HG03378 (cell line): ENCODE data around the gene CRB1.

Source experiments
- ATAC-seq: cut with Tn5 transposase; IDR thresholded peaks from one replicate; pipeline ENCODE4 v1.9.1; 2021; ENCODE audit warnings: mild to moderate bottlenecking, moderate library complexity; ENCODE audit not compliant: unreplicated experiment

CRB1 gene

DNA sequence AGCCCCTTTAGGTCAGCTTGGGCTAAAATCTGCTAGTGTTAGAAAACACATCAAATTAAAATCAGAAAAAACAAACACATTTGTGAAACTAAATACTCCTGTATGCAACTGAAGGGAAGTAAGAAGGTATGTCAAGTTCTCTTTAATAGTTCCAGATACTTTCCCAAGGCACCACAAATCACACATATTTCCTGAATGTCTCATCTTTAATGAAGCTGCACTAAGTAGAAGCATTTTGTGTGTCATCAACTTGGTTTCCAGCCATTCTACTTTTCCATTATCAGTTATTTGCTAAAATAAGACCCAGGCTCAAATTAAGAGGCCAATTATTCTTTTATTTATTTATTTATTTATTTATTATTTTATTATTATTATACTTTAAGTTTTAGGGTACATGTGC, 34.7 kb downstream of the CRB1 start:
- ATAC-seq: no peak

DNA sequence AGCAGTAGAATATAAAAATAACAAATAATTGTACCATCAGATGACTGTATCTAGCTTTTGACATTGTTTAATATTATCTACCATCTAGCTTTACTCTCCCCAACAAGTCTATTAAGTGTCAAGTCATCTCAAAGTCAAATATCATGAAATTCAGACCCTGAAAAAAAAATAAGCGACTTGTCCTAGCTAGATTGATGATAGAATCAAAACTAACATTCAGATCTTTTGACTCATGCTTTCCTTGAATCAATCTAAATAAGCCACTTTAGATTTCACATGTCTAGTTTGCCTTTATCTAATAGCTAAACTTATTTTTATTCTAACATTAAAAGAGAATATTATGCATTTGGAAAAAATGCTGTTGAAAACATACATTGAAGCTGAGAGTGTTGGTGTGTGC, 35.4 kb downstream of the CRB1 start:
- no peak for ATAC-seq

DNA sequence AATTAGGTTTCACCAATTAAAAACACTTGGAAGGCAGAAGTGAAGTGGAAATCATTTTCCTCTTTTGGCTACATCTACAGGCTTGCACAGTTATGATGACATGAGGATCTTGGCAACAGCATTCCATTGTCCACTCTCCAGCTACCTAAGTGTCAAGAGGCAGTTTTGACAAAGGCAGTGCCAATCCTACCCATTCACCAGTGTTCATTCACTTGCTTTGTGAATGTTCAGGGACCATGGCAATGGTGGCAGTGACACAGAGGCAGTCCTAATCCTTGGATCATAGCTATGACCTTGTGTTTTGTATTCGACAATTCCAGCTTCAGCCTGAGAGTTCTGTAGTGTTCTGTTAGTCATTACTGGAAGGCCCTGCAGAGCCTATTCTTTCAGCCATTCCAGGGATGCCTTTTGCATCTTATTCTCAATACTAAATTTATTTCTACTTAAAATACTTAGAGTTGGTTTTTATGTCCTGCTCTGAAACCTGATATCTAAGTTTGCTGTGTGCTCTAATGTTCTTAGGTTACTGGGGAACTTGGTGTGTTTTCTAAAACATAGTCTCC, 36.7 kb downstream of the CRB1 start:
- ATAC-seq: no peak

DNA sequence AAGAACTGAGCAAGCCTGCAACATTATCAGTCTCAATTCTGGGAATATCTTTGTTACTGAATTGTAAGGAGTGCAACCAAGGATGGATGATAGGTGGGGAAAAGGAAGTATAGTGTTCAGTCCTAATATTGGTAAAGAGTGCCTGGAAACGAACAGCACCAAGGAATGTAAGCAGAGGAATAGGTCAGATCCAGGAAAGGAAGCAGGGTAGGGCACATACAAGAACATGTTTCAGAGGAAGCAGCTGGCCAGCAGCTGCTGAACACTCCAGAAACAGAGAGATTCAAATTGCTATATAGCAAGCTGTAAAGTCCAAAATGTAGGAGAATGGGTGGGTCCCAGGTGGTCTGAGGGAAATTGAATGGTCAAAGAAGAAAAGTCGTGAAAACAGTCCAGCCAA, 37.9 kb downstream of the CRB1 start:
- ATAC-seq: no peak

DNA sequence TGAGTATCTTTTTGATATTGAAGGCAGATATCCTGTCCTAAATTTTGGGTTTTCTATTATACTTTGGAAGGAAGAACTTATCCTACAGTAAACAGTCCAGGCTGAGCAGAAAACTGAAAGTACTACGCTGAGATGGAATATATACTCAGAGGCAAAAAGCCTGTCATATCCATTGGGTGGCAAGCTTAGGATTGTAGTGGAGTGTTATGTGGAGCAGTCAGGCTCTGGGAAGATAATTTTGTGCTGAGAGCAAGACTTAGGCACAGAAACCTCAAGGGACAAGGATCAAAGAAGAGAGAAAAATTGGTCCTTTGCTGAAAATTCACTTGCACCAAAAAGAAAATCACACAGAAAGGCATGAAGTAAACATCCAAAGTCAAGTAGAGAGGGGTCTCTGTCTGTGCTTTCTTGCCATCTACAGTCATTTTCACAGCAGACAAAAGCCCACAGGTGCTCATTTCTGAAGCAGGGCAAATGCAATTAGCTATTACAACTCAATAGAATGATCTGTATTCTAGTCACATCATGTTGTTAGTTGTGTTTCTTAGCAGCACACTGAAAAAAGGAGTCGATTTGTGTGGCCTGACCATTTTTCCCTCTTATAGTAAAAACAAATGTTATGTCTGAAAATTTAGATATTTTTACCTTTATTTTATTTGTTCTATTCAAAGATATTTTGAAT, 38.5 kb downstream of the CRB1 start:
- no peak for ATAC-seq

GRCh38 chr1:197307136-197307535, 39.1 kb downstream of the CRB1 start:
- no peak for ATAC-seq

DNA sequence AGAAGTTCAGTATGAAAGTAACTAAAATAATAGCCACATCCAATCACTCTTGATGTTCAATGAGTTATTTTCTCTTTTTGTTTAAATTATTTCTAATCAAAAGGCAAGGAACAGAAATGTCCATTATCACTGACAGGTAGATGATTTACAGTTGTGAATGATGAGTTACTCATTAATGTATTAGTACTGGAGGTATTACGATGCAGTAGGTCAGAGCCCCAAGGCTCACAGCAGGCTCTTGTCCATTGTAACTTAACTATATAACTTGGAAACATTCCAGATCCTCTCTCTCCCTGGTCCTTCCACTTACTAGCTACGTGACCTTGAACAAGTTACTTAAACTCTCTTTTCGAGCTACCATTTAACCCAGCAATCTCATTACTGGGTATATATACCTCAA, 39.5 kb downstream of the CRB1 start:
- ATAC-seq: no peak

GRCh38 chr1:197311081-197311480, 43.0 kb downstream of the CRB1 start:
- no peak for ATAC-seq

GRCh38 chr1:197312163-197312562, 44.1 kb downstream of the CRB1 start:
- no peak for ATAC-seq

DNA sequence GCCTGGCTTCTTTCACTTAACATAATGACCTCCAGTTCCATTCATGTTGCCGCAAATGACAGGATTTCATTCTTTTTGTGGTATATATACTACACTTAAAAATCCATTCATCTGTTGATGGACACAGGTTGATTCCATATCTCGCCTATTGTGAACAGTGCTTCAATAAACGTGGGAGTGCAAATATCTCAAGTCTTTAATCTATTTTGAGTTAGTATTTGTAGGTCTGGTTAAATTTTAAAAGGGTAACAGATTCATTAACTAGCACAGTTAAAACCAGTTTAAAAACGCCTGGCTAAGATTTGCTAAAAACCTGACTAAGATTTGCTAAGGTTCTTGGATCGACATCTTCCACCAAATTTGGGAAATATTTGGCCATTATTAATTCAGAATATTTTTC, 45.7 kb downstream of the CRB1 start:
- no peak for ATAC-seq

DNA sequence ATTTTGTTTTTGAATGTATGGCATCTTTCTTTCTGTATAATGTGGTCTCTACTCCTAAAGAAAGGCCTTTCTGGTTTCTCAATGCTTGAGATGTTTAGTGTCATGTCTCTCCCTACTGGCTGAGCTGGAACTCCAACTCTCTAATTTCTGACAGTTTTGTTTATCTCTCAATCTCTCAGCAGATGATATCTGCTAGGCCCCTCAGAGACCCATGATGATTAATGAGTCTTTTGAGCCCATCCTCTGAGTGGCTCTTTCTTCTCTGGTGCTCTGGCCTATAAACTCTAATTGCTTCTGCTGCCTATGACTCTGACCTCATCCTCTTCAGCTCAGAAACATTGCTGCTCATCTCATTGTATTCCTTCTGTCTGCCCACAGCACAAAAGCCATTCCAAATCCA, 46.6 kb downstream of the CRB1 start:
- ATAC-seq: no peak

- no peak for ATAC-seq
Observed at GRCh38 chr1:197319631-197320030, 51.6 kb downstream of the CRB1 start.

DNA sequence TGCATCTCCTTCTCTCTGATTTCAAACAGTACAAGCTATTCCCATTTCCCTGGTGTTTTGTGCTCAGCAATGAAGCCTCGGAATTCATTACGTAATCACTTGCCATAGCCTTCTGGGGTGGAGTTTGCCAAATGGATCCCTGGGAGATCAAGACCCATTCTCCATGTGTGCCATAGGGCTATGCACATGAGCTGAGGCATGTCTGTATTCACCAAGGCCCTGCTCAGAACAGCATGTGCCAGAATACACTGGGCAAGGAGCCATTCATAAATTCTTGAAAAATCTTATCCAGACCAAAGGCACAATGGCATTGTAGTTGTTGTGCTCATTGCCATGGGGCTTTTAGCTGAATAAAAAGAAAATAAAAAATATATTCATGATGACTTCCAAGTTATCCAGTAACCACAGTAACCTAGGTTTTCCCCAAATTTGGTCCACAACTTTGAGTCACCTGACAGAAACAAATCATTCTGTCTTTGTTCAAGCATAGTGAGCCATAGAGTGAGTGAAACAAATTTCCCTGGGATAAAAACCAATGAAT, 53.0 kb downstream of the CRB1 start:
- ATAC-seq: no peak

DNA sequence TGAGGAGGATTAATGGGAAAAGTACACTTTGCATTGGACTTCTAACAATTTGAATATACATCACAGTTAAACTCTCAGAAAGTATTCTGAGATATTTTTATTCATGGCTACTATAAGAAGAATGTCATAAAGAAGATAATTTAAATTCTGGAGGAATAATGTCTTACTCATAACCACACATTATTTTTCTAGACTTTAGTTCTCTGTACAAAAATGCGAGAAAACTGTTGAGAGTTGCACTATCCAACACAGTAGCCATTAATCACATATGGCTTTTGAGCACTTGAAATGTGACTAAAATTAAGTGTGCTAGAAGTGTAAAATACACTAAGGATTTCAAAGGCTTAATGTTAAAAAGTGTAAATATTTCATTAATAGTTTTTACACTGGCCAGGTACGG, 53.8 kb downstream of the CRB1 start:
- ATAC-seq: no peak

DNA sequence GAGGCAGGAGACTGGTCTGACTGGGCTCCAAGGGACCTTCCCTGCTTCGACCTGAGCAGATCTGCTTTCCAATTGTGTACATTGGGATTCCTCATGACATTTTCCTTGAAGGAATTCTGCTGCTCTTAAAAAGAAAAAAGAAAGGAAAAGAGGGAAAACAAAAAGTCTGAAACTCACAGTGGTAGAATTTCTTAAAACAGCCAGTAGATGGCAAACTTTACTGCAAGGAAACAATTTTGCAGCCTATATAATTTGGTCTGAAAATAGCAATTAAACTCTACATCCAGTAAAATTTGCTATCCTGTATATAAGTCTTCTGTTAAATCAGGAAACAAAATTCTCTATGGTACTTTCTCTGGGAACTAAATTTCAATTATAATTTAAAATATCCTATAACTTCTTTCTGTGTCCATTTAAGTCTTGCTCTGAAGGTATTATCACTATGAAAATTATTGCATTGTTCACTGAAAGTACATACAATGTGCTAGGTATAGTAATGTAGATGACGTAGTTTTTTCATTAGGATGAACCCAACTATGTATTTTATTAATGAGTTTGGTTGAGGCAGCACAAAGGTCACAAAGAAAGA, 59.8 kb downstream of the CRB1 start:
- ATAC-seq: no peak

- ATAC-seq: no peak
Observed at GRCh38 chr1:197330213-197330612, 62.2 kb downstream of the CRB1 start.

- ATAC-seq: no peak
Observed at GRCh38 chr1:197331565-197331964, 63.5 kb downstream of the CRB1 start.

GRCh38 chr1:197333041-197333440, 65.0 kb downstream of the CRB1 start:
- ATAC-seq: no peak

- ATAC-seq: no peak
Observed at GRCh38 chr1:197336571-197336970, 68.5 kb downstream of the CRB1 start.

- no peak for ATAC-seq
Observed at GRCh38 chr1:197339106-197340060, 71.3 kb downstream of the CRB1 start.

DNA sequence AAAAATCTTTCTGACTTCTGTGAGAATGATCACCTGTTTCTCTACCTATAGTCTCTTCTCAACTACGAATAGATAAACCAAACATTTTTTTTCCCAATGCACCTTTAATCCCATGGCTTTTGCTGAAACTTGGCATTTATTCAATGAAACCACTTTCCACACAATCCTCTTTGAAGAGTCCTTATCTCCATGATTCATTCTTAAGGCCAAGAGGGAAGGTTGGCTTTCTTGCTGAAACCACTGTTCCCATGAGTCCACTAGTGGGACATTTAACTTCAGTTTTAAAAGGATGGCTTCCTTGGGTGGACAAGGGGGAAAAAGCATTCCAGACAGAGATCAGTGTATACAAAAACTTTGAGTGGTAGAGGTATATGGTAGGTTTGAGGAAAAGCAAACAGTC, 73.6 kb downstream of the CRB1 start:
- ATAC-seq: no peak
